ENCODE results near the gene ACAT1. TPM values are rescaled to one million over a fixed set of nuclear protein-coding genes. Genes with fewer than 3 reads are reported as not detected.

The ACAT1 gene
- total RNA-seq, 1 experiment from 2014 or later, result 212 TPM

DNA sequence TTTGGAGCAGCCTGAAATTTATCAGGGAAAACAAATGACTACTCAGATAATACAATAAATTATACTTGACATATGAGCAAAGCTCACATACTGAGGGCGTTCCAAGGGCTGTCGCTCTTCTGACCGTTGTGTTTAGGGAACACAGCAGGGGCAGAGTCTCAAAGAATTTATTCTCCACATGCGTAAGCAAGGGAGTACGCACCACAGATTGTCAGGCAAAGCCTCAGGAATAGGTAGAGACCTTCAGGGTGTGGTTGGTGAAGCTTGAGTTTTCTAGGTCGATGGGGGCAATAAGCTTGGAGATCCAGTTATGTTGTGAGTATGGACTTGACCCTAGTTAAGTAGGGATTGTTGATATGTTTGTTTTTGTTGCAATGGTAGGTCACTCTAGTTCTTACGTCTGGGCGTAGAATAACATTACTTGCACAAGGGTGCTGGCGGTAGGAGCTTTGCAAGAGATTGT is 830 bp downstream of the ACAT1 start:
- no peaks in the 10 kb centered on the region for H3K9me2 ChIP-seq (replicated peaks; ENCODE audit: low read length)
- ChIA-PET POLR2A (ENCODE audit: unreplicated experiment) (no interaction called here), CTCF (no interaction called here)
- H3K9ac ChIP-seq (ENCODE audit: low read length), result peak overlapping the region; percentile 80
- BruUV-seq (replicated peaks), result TSS peak; percentile 63
- H3K27me3 ChIP-seq (ENCODE audit: low read length), result no peaks in the 10 kb centered on the region
- H4K20me1 ChIP-seq (ENCODE audit: low read length), result no peaks in the 10 kb centered on the region
- DNase-seq (peak; percentile 28), ATAC-seq (peak; percentile 14)
- no peak overlapping the region for H3K27ac ChIP-seq (ENCODE audit: low read length)
- H3K36me3 ChIP-seq (ENCODE audit: low read depth, low read length), result no peaks in the 10 kb centered on the region
- intact Hi-C loops (cut with micrococcal nuclease), result no loop called here
- peak overlapping the region; percentile 90 for H2AFZ ChIP-seq (ENCODE audit: low read length)
- H3F3A ChIP-seq (ENCODE audit: low read length, unreplicated experiment), result no peaks in the 10 kb centered on the region
- peaks cover 50% of the 10 kb centered on the region for H3K79me2 ChIP-seq (ENCODE audit: low read length)
- TF ChIP-seq EZH2 (IDR thresholded peaks at IDR 0.05; ENCODE audit: low read length, unreplicated experiment) (no peak), EZH2phosphoT487 (IDR thresholded peaks at IDR 0.05; ENCODE audit: borderline replicate concordance, low read length) (no peak)
- TF ChIP-seq, protein P1, sequence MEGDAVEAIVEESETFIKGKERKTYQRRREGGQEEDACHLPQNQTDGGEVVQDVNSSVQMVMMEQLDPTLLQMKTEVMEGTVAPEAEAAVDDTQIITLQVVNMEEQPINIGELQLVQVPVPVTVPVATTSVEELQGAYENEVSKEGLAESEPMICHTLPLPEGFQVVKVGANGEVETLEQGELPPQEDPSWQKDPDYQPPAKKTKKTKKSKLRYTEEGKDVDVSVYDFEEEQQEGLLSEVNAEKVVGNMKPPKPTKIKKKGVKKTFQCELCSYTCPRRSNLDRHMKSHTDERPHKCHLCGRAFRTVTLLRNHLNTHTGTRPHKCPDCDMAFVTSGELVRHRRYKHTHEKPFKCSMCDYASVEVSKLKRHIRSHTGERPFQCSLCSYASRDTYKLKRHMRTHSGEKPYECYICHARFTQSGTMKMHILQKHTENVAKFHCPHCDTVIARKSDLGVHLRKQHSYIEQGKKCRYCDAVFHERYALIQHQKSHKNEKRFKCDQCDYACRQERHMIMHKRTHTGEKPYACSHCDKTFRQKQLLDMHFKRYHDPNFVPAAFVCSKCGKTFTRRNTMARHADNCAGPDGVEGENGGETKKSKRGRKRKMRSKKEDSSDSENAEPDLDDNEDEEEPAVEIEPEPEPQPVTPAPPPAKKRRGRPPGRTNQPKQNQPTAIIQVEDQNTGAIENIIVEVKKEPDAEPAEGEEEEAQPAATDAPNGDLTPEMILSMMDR (conservative IDR thresholded peaks at IDR 0.05; ENCODE audit: low read depth, low read length), result no peak
- H3K4me3 ChIP-seq (ENCODE audit: low read length), result peak overlapping the region; percentile 74
- H3K4me1 ChIP-seq (ENCODE audit: insufficient read depth, low read length), result peaks cover 24% of the 10 kb centered on the region
- H3K4me2 ChIP-seq (ENCODE audit: low read length), result peak overlapping the region; percentile 89
- H3K9me3 ChIP-seq (ENCODE audit: low read length), result no peaks in the 10 kb centered on the region

DNA sequence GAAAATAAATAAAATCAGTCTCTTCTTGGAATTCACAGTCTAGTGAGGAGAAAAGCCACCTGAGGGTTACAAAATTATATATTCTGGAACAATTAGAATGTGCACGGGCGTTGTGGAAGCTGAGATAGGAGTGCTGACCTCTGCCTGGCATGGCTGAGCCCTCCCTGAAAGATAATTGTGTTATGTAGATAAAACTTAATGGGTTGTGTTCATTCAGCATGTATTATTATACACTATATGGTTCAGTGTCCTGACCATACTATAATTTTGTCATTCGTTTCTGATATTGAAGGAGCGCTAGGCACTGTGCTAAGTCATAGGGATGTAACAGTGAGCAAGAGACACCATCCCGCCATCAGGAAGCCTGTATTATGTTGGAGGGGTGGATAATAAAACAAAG is 3.7 kb downstream of the ACAT1 start:
- no TSS peak for BruUV-seq (replicated peaks)
- DNase-seq (no peak), ATAC-seq (no peak)
- Histone ChIP-seq H3K79me2 (ENCODE audit: low read length) (peaks cover 59% of the 10 kb centered on the region), H4K20me1 (ENCODE audit: low read length) (no peaks in the 10 kb centered on the region), H3K27ac (ENCODE audit: low read length) (no peak overlapping the region), H3F3A (ENCODE audit: low read length, unreplicated experiment) (no peaks in the 10 kb centered on the region), H3K4me3 (ENCODE audit: low read length) (no peak overlapping the region), H2AFZ (ENCODE audit: low read length) (no peak overlapping the region), H3K27me3 (ENCODE audit: low read length) (no peaks in the 10 kb centered on the region), H3K4me2 (ENCODE audit: low read length) (no peak overlapping the region), H3K4me1 (ENCODE audit: insufficient read depth, low read length) (peaks cover 20% of the 10 kb centered on the region), H3K9me3 (ENCODE audit: low read length) (no peaks in the 10 kb centered on the region), H3K9ac (ENCODE audit: low read length) (no peak overlapping the region), H3K36me3 (ENCODE audit: low read depth, low read length) (no peaks in the 10 kb centered on the region), H3K9me2 (replicated peaks; ENCODE audit: low read length) (no peaks in the 10 kb centered on the region)
- intact Hi-C loops (cut with micrococcal nuclease), result no loop called here
- TF ChIP-seq EZH2phosphoT487 (IDR thresholded peaks at IDR 0.05; ENCODE audit: borderline replicate concordance, low read length) (no peak), EZH2 (IDR thresholded peaks at IDR 0.05; ENCODE audit: low read length, unreplicated experiment) (no peak)
- TF ChIP-seq, protein P1 (conservative IDR thresholded peaks at IDR 0.05; ENCODE audit: low read depth, low read length), result no peak
- ChIA-PET POLR2A (ENCODE audit: unreplicated experiment) (no interaction called here), CTCF (no interaction called here)

DNA sequence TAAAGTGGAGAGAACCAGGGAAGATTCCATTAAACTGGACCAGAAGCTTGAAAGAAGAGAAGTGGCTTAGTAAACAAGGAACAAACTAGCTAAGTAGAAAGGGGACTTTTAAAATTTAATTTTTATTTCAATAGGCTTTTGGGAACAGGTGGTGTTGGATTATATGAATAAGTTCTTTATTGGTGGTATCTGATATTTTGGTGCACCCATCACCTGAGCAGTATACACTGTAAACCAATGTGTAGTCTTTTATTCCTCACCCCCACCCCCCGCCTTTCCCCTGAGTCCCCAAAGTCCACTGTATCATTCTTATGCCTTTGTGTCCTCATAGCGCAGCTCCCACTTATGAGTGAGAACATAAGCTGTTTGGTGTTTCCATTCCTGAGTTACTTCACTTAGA is 7.4 kb downstream of the ACAT1 start:
- Histone ChIP-seq H3K9ac (ENCODE audit: low read length) (no peak overlapping the region), H2AFZ (ENCODE audit: low read length) (no peak overlapping the region), H3F3A (ENCODE audit: low read length, unreplicated experiment) (no peaks in the 10 kb centered on the region), H3K9me2 (replicated peaks; ENCODE audit: low read length) (no peaks in the 10 kb centered on the region), H3K27me3 (ENCODE audit: low read length) (no peaks in the 10 kb centered on the region), H3K4me2 (ENCODE audit: low read length) (no peak overlapping the region), H3K4me1 (ENCODE audit: insufficient read depth, low read length) (peaks cover 4% of the 10 kb centered on the region; the same call in 1 of the 2 replicates), H3K79me2 (ENCODE audit: low read length) (peaks cover 36% of the 10 kb centered on the region), H3K27ac (ENCODE audit: low read length) (no peak overlapping the region), H3K36me3 (ENCODE audit: low read depth, low read length) (peaks cover 6% of the 10 kb centered on the region; the same call in 1 of the 2 replicates), H3K4me3 (ENCODE audit: low read length) (no peak overlapping the region), H4K20me1 (ENCODE audit: low read length) (no peaks in the 10 kb centered on the region), H3K9me3 (ENCODE audit: low read length) (no peaks in the 10 kb centered on the region)
- intact Hi-C loops (cut with micrococcal nuclease), result no loop called here
- CTCF ChIA-PET, result no interaction called here
- no TSS peak for BruUV-seq (replicated peaks)
- no peak for TF ChIP-seq EZH2 (IDR thresholded peaks at IDR 0.05; ENCODE audit: low read length, unreplicated experiment)
- TF ChIP-seq, protein P1 (conservative IDR thresholded peaks at IDR 0.05; ENCODE audit: low read depth, low read length), result no peak
- TF ChIP-seq EZH2phosphoT487 (IDR thresholded peaks at IDR 0.05; ENCODE audit: borderline replicate concordance, low read length), result no peak
- POLR2A ChIA-PET (ENCODE audit: unreplicated experiment), result no interaction called here
- ATAC-seq (no peak), DNase-seq (no peak)
